ENCODE measurements around the gene WWC2.

WWC2 gene

DNA sequence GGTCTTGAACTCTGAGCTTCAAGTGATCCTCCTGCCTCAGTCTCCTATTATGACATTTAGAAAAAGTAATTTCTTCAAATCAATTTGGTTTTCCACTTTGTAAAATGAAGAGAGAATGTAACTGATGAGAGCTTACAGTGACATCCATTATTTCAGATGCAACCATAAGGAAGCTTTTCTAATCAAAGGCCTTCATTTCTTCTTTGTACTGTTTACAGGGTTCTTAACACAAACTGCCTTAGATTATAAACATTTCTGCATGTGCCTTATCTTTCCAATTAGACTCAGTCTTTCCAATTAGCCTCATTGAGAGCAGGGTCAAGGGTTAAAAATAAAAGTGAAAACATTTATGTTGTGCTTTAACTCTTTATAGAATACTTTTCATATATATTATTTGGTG, 71.8 kb downstream of the WWC2 start:
- peaks cover 63% of the 10 kb centered on the region for H3K79me2 ChIP-seq (ENCODE audit: control insufficient read depth, insufficient read depth, low read length, unreplicated experiment)
- no peak overlapping the region for H3K27ac ChIP-seq (ENCODE audit: low read depth, low read length)
- peaks cover 42% of the 10 kb centered on the region for H3K4me1 ChIP-seq (ENCODE audit: control insufficient read depth, insufficient read depth, low read length, unreplicated experiment)

DNA sequence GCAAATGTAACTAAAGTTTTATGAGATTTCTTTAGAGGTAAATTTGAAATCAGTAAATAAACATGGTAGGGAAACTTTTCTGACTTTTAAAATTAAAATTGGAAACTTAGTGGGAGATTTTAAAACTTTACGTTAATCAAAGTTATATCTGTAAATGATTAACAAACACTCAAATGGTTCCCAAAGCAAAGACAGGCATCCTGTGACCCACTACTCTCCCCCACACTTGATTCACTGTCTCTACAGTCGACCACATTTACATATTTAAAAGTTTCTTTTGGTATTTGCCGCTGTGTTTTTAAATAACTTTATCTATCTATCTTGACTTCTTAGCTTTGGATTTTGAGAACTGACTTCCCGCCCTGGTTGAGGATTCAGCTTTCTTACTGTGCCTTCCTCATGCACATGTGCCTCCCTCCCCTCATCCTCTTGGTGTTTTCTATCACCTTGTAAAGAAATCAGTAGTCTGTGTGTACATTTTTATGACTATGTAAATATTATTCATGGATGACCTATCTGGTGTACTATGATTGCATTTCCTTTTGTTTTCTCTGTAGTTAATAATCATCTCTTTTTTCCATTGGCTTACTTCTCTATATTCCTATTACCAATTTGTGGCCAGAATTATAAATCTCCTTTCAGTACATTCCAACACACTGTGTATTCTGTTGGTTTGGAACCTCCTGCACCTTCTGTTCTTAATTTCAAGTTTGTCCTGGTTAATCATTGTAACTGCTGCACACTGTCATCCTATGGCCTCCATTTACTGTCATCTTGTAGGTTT, 72.6 kb downstream of the WWC2 start:
- Histone ChIP-seq H3K4me1 (ENCODE audit: control insufficient read depth, insufficient read depth, low read length, unreplicated experiment) (peaks cover 41% of the 10 kb centered on the region), H3K79me2 (ENCODE audit: control insufficient read depth, insufficient read depth, low read length, unreplicated experiment) (peaks cover 58% of the 10 kb centered on the region), H3K4me3 (ENCODE audit: low read depth, low read length) (no peak overlapping the region), H3K36me3 (ENCODE audit: insufficient read depth, low read length) (no peaks in the 10 kb centered on the region), H2AFZ (ENCODE audit: low read length, unreplicated experiment) (no peak overlapping the region), H3K27ac (ENCODE audit: low read depth, low read length) (no peak overlapping the region), H3K27me3 (ENCODE audit: insufficient read depth, low read length) (no peaks in the 10 kb centered on the region)

More for the DNA sequence above, 71.8 kb downstream of the WWC2 start:
- H2AFZ ChIP-seq (ENCODE audit: low read length, unreplicated experiment), result no peak overlapping the region
- H3K4me3 ChIP-seq (ENCODE audit: low read depth, low read length), result no peak overlapping the region
- H3K27me3 ChIP-seq (ENCODE audit: insufficient read depth, low read length), result no peaks in the 10 kb centered on the region
- no peaks in the 10 kb centered on the region for H3K36me3 ChIP-seq (ENCODE audit: insufficient read depth, low read length)

DNA sequence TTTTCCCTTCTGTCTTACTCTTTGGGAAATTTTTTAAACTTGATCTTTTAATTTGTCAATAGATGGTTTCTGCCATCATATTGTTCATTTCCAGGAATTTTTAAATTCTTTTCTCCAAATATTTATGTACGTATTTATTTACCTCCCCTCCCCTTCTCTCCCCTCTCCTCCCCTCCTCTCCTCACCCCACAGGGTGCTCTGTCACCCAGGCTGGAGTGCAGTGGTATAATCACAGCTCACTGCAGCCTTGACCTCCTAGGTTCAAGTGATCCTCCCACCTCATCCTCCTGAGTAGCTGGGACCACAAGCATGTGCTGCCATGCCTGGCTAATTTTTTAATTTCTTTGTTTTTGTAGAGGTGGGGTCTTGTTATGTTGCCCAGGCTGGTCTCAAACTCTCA, 73.8 kb downstream of the WWC2 start:
- peak overlapping the region; percentile 65 for H3K4me3 ChIP-seq (ENCODE audit: low read depth, low read length)
- peak overlapping the region; percentile 42 for H2AFZ ChIP-seq (ENCODE audit: low read length, unreplicated experiment)
- no peak overlapping the region for H3K27ac ChIP-seq (ENCODE audit: low read depth, low read length)
- H3K36me3 ChIP-seq (ENCODE audit: insufficient read depth, low read length), result no peaks in the 10 kb centered on the region
- H3K27me3 ChIP-seq (ENCODE audit: insufficient read depth, low read length), result no peaks in the 10 kb centered on the region
- H3K79me2 ChIP-seq (ENCODE audit: control insufficient read depth, insufficient read depth, low read length, unreplicated experiment), result peaks cover 57% of the 10 kb centered on the region
- peaks cover 46% of the 10 kb centered on the region for H3K4me1 ChIP-seq (ENCODE audit: control insufficient read depth, insufficient read depth, low read length, unreplicated experiment)

DNA sequence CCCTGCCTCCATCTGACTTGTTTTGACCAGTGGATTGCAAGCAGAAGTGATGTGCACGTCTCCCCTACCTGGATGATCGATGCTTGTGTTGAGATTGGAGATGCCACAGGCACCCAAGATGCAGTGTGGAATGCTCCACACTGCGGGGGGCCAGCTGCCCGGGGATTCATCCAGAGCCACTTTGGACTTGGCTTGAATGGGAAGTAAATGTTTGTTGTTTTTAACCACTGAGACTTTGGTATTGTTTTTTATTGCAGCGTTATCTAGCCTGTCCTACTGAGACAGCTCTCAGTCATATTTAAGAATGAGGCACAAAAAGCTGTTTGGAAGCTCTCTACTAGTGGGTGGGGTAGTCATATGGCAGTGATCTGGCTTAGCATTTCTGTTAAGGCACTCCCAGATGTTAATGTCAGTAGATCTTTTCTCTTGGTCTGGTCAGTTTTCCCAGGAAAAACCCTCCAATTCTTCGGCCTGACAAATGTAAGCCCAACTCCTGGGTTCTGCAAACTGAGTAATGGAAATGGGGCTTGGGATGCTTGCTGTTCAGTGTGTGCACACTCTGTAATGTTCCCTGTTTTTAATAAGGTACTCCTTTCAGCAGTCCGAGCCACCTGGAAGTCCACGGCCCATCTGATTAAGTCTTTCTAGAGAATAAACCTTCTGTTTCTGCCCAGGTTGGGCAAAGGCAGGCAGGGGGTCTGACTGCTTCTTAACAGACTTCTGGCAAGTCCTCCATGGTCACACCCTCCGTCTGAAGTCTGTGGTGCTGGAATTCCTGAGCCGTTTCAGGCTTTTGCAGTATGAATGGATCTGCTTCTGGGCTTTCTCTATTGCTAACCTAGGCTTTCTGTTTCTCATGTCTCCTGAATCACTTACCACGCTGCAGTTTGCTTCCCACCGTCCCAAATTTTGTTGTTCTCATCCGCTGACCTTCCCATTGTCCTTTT, 74.8 kb downstream of the WWC2 start:
- Histone ChIP-seq H3K79me2 (ENCODE audit: control insufficient read depth, insufficient read depth, low read length, unreplicated experiment) (peaks cover 59% of the 10 kb centered on the region), H3K36me3 (ENCODE audit: insufficient read depth, low read length) (no peaks in the 10 kb centered on the region), H2AFZ (ENCODE audit: low read length, unreplicated experiment) (peak overlapping the region; percentile 42), H3K4me1 (ENCODE audit: control insufficient read depth, insufficient read depth, low read length, unreplicated experiment) (peaks cover 46% of the 10 kb centered on the region), H3K27ac (ENCODE audit: low read depth, low read length) (no peak overlapping the region), H3K4me3 (ENCODE audit: low read depth, low read length) (peak overlapping the region; percentile 65), H3K27me3 (ENCODE audit: insufficient read depth, low read length) (no peaks in the 10 kb centered on the region)

DNA sequence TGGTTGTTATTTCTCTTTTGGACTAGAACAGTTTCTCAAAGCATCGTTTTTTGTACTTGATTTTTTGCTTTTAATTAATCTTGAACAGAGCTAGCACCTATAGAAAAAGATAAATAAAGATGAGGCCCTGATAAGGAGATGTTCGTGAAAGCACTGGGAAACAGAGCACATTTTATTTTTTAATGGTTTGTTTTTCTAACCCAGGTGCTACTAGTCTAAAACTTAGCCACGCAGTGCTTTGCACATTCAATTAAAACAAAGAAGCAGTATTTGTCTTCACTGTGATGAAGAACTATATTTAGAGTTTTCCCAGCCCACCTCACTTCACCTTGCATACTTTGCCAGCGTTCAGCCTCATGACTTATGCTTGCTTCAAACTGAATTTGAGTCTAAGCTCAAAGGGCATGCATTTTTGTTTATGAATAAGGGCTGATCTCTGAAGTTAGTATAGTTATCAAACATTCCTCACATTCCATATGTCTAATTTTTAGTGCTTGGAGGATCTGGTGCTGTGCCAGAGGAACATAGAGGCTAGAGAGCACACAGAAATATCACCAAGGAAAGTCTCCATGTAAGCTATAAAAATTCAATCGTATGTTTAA, 76.7 kb downstream of the WWC2 start:
- peaks cover 60% of the 10 kb centered on the region for H3K79me2 ChIP-seq (ENCODE audit: control insufficient read depth, insufficient read depth, low read length, unreplicated experiment)
- H3K36me3 ChIP-seq (ENCODE audit: insufficient read depth, low read length), result no peaks in the 10 kb centered on the region
- H3K4me3 ChIP-seq (ENCODE audit: low read depth, low read length), result peak overlapping the region; percentile 13; the same call in 1 of the 2 replicates
- peaks cover 46% of the 10 kb centered on the region for H3K4me1 ChIP-seq (ENCODE audit: control insufficient read depth, insufficient read depth, low read length, unreplicated experiment)
- no peaks in the 10 kb centered on the region for H3K27me3 ChIP-seq (ENCODE audit: insufficient read depth, low read length)
- H3K27ac ChIP-seq (ENCODE audit: low read depth, low read length), result no peak overlapping the region
- H2AFZ ChIP-seq (ENCODE audit: low read length, unreplicated experiment), result no peak overlapping the region

DNA sequence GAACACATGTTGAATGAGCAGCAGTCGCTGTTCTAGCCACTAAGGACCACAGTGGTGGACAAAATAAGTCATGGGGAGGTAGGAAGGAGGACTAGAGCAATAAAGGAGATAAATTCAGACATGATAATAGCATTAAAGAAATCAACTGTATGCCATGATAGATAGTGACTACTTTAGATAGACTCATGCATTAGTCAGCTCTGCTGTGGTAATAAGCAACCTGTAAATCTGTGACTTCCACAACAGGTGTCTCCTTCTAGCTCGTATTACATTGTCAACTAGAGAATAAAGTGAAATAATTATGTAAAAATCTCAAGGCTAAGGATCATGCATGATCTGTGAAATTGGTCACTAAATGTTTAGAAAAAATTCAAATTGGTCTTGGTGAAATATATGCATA, 77.9 kb downstream of the WWC2 start:
- Histone ChIP-seq H3K4me1 (ENCODE audit: control insufficient read depth, insufficient read depth, low read length, unreplicated experiment) (peaks cover 41% of the 10 kb centered on the region), H3K79me2 (ENCODE audit: control insufficient read depth, insufficient read depth, low read length, unreplicated experiment) (peaks cover 64% of the 10 kb centered on the region), H3K27me3 (ENCODE audit: insufficient read depth, low read length) (no peaks in the 10 kb centered on the region), H3K4me3 (ENCODE audit: low read depth, low read length) (no peak overlapping the region), H3K36me3 (ENCODE audit: insufficient read depth, low read length) (no peaks in the 10 kb centered on the region), H3K27ac (ENCODE audit: low read depth, low read length) (no peak overlapping the region), H2AFZ (ENCODE audit: low read length, unreplicated experiment) (no peak overlapping the region)

DNA sequence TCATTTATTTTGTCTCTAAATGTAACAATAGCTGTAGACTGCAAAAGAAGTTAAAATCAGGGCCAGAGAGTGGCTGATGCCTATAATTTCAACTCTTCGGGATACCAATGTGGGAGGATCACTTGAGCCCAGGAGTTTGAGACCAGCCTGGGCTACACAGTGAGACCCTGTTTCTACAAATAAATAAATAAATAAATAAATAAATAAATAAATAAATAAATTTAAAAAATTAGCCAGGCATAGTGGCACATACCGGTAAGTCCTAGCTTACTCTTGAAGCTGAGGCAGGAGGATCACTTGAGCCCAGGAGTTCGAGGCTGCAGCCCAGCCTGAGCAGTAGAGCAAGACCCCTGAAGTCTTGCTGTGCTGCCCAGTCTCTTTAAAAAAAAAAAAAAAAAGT, 79.1 kb downstream of the WWC2 start:
- H3K4me3 ChIP-seq (ENCODE audit: low read depth, low read length), result no peak overlapping the region
- no peak overlapping the region for H3K27ac ChIP-seq (ENCODE audit: low read depth, low read length)
- H3K36me3 ChIP-seq (ENCODE audit: insufficient read depth, low read length), result no peaks in the 10 kb centered on the region
- no peak overlapping the region for H2AFZ ChIP-seq (ENCODE audit: low read length, unreplicated experiment)
- no peaks in the 10 kb centered on the region for H3K27me3 ChIP-seq (ENCODE audit: insufficient read depth, low read length)
- peaks cover 29% of the 10 kb centered on the region for H3K4me1 ChIP-seq (ENCODE audit: control insufficient read depth, insufficient read depth, low read length, unreplicated experiment)
- H3K79me2 ChIP-seq (ENCODE audit: control insufficient read depth, insufficient read depth, low read length, unreplicated experiment), result peaks cover 52% of the 10 kb centered on the region

DNA sequence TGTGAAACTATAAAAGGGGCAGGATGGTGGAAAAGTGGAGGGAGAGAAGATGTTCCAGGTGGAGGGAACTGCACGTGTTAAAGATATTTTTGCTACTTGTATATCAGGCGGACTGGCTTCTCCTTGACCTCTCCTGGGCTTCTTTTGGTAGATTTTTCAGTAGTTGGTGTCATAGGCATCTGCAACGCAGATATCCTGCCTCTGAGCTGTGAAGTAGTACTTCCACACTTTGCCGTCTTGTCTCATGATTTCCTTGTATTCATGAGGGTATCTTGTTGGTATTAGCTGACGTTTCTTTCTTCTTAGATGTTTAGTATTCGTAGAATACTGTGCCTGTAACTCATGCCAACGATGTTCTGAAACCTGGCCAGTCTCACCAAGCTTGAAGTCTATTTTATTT, 81.0 kb downstream of the WWC2 start:
- Histone ChIP-seq H3K79me2 (ENCODE audit: control insufficient read depth, insufficient read depth, low read length, unreplicated experiment) (peaks cover 50% of the 10 kb centered on the region), H3K4me1 (ENCODE audit: control insufficient read depth, insufficient read depth, low read length, unreplicated experiment) (peaks cover 23% of the 10 kb centered on the region), H3K4me3 (ENCODE audit: low read depth, low read length) (no peak overlapping the region), H3K27ac (ENCODE audit: low read depth, low read length) (no peak overlapping the region), H2AFZ (ENCODE audit: low read length, unreplicated experiment) (no peak overlapping the region), H3K27me3 (ENCODE audit: insufficient read depth, low read length) (no peaks in the 10 kb centered on the region), H3K36me3 (ENCODE audit: insufficient read depth, low read length) (peaks cover 6% of the 10 kb centered on the region; the same call in 1 of the 2 replicates)

DNA sequence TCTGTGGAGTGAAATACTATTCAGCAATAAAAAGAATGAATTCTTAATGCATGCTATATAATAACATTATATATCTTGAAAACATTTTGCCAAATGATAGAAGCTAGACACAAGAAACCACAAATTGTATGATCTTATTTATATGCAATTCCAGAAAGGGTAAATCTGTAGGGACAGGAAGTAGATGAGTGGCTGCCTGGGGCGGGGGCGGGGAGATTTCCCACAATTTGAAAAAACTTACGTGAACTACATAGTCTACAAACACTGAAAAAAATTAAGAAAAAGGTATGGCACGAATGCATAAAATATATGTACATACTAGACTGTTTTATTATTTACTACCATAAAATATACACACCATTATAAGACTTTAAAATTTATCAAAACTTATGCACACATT, 81.6 kb downstream of the WWC2 start:
- H3K27ac ChIP-seq (ENCODE audit: low read depth, low read length), result no peak overlapping the region
- H3K4me1 ChIP-seq (ENCODE audit: control insufficient read depth, insufficient read depth, low read length, unreplicated experiment), result peaks cover 19% of the 10 kb centered on the region
- no peaks in the 10 kb centered on the region for H3K27me3 ChIP-seq (ENCODE audit: insufficient read depth, low read length)
- H3K4me3 ChIP-seq (ENCODE audit: low read depth, low read length), result no peak overlapping the region
- peaks cover 6% of the 10 kb centered on the region; the same call in 1 of the 2 replicates for H3K36me3 ChIP-seq (ENCODE audit: insufficient read depth, low read length)
- peaks cover 51% of the 10 kb centered on the region for H3K79me2 ChIP-seq (ENCODE audit: control insufficient read depth, insufficient read depth, low read length, unreplicated experiment)
- H2AFZ ChIP-seq (ENCODE audit: low read length, unreplicated experiment), result no peak overlapping the region

DNA sequence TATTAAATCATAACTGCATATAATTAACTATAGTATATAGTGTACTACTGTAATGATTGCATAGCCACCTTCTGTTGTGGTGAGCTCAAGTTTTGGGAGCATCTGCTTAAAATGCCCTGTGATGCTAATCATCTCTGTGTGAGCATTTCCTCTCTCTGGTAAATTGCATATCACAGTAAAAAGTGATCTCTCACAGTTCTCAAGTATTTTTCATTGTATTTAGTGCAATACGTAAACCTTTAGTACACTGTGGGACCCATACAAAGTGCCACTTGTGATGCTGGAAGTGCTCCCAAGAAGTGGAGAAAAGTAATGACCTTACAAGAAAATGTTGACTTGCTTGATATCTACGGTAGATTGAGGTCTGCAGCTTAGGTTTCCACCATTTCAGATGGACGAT, 82.0 kb downstream of the WWC2 start:
- Histone ChIP-seq H2AFZ (ENCODE audit: low read length, unreplicated experiment) (no peak overlapping the region), H3K4me1 (ENCODE audit: control insufficient read depth, insufficient read depth, low read length, unreplicated experiment) (peaks cover 14% of the 10 kb centered on the region), H3K79me2 (ENCODE audit: control insufficient read depth, insufficient read depth, low read length, unreplicated experiment) (peaks cover 46% of the 10 kb centered on the region), H3K4me3 (ENCODE audit: low read depth, low read length) (no peak overlapping the region), H3K36me3 (ENCODE audit: insufficient read depth, low read length) (peaks cover 6% of the 10 kb centered on the region; the same call in 1 of the 2 replicates), H3K27ac (ENCODE audit: low read depth, low read length) (no peak overlapping the region), H3K27me3 (ENCODE audit: insufficient read depth, low read length) (no peaks in the 10 kb centered on the region)

All from ACC112 (cell line).